HG03565 (cell line): ENCODE results near the gene UBXN6.

Experiments
- ATAC-seq: cut with Tn5 transposase; IDR thresholded peaks from one replicate; pipeline ENCODE4 v1.9.1; 2021; ENCODE audit warnings: mild to moderate bottlenecking, moderate library complexity; ENCODE audit not compliant: unreplicated experiment

UBXN6 gene

DNA sequence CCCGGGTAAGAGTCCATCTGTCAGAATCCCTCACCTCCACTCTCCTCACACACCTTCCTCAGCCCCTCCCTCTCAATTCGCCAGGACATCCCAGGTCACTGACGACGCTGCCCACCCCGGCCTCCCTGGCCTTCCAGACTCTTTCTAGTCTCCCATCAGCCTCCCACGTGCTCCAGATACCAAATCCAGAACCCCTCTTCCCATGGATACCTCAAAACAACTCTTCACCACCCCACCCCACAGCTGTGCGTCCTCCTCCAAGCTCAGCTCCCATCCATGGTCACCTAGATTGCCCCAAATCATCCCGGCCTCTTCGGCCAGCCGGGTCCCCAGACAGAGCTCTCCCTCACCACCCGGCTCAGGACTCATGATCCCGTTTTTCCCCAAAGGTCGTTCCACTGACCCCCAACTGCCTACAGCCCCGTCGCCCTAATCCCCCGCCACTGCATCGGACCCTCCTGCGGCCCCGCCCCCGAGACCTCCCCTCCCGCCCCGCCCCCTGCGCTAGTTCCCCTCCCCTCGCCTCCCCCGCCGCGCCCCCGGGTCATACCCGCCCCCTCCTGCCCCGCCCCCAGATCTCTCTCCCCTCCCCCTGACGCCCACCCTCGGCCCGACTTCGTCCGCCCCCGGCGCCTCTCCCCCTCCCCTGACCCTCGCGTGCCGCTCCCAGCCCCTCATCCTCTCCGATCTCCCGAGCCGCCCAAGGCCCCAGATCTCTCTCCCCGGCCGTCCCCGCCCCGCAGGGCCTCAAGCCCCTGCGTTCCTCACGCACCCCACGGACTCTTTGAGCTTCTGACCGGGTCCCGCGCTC lies 546 bp downstream of the UBXN6 start:
- no peak for ATAC-seq

GRCh38 chr19:4456476-4456842 lies 1.1 kb downstream of the UBXN6 start:
- no peak for ATAC-seq

- no peak for ATAC-seq
Measured at GRCh38 chr19:4455719-4456475, 1.7 kb downstream of the UBXN6 start.

DNA sequence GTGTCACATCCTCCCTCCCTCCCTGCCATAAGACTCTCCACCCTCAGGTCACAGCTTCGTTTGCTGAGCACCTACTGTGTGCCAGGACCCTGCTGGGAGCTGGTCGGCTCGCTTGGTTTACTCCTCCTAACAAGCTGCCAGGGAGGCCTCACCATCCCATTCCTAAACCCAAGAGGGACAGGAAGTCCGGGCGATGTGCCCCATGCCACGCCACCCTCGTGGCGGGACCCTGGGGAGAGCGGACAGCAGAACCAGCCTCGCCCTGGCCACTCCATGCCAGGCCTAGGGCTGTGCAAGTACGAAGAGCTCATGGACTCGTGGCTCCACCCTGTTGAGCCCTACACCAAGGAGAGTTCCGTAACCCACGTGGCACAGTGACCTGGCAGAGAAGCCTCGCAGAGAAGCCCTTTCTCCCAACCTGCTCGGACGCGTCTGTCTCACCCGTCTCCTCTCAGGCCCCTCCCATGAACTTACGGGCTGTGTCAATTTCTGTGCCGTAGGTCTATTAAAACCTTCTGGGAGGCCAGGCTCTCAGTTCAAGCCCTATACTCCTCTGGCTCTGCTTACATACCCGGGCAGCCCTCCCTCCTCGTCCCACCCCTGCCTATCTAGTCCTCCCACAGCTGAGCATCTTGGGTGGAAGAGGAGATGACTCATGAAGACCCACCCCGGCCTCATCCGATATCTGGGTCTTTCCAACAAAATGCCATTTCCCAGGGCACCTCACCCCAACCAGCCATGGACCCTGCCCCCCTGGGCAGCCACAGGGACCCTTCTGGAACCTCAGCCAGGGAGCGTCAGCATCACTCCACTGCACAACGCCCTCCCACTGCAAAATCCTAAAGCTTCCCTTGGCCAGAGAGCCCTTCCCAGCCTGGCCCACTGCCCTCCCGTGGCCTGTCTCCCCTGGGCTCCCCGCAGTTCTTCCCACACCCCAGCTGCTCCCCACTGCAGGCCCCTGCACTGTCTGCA lies 2.6 kb downstream of the UBXN6 start:
- ATAC-seq: no peak

DNA sequence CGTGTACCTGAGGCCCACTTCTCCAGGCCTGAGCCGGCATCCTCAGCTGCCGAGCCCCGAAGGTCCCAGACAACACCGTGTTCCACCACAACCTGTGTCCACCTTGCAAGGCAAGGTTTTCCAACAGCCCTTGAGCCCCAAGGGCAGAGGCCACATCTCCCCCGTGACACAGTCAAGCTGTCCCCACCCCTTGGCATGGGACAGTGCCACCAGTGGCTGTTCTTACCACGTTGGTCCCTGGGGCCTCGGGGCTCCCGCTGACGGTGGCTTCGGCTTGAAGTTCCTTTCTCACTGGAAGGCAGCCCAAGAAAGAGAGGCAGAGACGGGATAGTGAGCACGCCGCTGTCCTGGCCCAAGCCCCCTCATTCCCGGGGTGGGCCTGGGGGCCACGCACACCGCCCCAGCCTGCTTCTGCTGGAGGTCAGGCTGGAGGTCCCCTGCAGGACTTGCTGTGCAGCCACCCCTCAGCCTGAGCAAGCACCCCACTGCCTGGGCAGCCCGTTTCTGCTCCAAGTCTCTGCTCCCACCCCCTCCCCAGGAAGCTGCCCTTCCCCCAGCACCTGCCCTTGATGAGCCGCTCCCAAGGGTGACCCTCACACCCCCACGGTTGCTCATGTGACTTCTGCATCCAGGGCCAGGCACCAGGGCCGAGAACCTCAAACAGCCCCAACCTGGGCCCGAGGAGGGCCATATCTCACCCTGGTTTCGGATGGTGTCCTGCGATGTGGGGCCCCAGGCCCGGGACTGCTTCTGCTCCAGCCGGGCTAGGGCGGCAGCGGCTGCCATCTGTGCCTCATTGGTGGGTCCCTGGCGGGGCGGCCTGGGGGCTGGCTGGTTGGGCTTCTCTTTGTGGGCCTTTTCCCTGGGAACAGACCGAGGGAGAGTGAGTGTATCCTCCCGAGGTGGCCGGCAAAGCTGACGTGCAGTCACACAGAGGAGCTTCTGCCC lies 4.1 kb downstream of the UBXN6 start:
- ATAC-seq: no peak

- no peak for ATAC-seq
Measured at GRCh38 chr19:4452230-4452990, 5.2 kb downstream of the UBXN6 start.

DNA sequence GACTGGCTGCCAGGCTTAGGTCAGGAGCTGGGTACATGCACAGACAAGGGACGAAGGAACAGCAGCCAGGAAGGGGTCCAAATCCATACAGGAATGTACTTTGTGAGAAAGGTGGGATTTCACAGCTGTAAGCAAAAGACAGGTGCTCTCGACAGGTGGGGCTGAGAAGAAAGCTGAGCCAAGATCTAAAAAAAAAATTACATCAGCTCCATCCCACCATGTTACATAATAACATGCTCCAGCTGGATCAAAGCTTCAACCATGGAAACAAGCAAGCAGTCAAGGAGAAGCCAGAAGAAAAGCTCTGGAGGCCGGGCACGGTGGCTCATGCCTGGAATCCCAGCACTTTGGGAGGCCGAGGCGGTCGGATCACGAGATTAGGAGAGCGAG lies 8.0 kb downstream of the UBXN6 start:
- no peak for ATAC-seq

DNA sequence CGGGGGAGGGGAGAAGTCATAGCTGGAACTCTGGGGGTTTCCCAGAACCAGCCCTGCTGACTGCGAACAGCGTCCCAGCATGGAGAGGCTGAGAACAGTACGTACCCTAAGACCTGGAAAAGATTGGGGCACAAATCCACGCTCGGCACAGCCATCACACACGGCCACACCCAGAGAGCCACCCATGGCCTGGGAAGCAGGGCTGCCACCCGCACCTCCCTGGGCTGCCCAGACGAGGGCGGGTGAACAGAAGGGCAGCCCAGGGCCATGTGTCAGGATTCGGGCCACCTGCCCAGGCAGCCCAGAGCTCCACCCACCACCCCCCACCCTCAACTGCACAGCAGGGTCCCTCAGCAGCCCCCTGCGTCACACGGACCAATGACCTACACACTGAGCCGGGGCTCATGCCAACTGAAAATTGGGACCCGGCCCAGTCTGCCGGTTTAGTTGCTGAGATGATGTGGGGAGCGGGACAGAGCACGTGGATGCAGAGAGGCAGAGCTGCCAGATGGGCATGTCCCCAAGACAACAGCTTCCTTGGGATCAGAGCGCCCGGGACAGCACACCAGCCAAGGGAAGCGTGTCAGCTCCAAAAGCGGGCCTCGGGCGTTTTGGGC lies 8.5 kb downstream of the UBXN6 start:
- ATAC-seq: no peak

- no peak for ATAC-seq
Measured at GRCh38 chr19:4448147-4448985, 9.2 kb downstream of the UBXN6 start.

GRCh38 chr19:4447327-4448146 lies 10.1 kb downstream of the UBXN6 start:
- ATAC-seq: no peak

GRCh38 chr19:4446704-4447200 lies 10.8 kb downstream of the UBXN6 start:
- no peak for ATAC-seq

GRCh38 chr19:4445963-4446703 lies 11.5 kb downstream of the UBXN6 start:
- ATAC-seq: no peak

DNA sequence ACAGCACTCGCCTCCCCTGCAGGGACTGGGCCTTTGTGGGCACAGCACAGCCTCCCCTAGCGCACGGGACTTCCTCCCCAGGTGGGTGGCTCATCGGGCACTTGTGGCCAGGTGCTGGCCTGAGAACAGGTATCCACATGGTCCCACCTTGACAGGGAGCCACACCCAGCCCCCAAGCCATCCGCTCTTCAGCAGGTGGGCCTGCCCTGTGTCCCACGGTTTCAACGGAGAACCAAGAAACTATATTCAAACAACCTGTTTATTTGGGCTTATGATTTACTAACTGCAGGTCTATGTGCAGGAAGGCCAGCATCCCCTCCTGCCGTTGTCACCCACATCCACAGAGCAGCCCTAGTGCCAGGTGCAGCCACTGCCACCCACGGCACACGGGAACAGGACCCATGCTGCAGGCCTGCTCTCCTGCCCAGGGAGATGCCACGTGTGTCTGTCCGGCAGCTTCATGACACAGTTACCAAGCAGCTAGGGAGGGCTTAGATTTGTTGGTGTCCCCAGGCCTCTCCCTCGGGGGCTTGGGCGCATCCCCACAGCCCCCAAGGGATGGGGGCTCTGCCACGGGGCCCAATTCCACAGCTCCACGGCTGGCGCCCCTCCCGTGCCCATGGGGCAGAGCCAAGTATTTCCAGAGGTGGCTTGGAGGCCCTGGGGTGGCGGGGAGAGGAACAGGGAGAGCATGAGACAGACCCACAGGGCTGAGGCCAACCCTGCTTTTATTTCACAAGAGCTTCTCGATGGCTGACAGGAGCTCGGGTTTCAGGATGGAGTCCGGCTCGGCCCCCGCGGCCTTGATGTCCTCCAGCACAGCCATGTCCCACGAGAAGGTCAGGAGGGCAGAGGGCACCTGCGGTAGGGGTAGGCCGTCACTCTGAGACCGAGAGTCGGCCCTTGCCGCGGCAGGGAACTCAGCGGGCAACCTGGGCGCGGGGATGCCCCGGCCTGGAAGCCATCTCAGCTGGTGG lies 12.5 kb downstream of the UBXN6 start:
- ATAC-seq: no peak

DNA sequence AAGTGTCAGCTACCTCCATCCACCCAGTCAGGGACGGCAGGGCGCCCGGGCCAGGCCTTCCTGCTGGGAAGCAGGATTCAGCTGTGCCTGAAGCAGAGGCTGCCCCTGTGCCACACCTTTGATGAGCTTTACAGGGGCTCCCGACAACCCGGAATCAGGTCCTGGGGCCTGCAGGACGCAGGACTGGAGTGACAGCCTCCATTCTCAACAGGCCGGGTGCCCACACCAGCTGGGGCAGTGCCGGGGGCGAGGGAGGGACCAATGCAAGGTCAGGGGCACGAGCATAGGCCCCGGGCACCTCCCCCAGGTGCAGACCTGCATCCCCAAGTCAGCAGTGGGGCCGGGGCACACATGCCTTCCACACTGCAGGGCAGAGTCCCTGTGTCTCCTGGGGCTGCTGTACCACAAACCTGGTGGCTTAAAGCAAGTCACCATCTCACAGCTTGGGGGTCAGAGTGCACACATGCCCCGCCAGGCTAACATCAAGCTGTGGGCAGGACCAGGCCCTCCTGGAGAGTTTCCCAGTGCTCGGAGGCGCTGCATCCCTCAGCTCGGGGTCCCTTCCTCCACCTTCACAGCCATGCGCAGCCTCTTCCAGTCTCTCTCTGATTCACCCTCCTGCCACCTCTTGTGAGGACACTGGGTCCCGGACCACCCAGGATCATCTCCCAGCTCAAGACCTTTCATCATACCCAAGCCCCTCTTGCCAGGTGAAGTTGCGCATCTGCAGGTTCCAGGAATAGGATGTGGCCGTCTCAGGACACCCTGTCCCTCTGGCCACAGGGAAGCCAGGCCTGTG lies 13.4 kb downstream of the UBXN6 start:
- no peak for ATAC-seq
